Measurements from ENCODE around the gene SNCAIP.
"Not testable (repeated sequence)": the region's sequence is repeated elsewhere in the genome, so short reads cannot be mapped to it uniquely, and the experiment has no call there.

The SNCAIP gene

GRCh38 chr5:122465031-122465577, 153.1 kb downstream of the SNCAIP start:
- no peak for DNase-seq (ENCODE audit: low read depth)

DNA sequence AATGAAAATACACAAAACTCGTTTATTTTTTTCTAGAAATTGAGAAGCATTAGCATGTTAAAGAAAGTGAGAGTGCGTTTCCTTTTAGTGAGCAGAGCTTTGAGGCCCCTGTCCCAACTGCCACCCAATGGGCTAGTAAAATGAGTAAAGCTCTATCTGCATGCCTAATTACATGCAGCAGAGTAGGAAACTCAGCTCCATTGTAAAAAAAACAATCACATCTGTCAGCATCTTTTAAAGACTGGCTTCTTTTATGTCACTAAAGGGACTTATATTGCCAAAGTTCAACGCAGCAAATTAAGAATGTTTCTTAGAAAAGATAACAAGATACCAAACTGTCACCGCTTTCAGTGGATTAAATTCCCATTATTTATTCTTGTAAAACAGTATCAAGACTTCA, 154.0 kb downstream of the SNCAIP start:
- DNase-seq (ENCODE audit: low read depth) = no peak

GRCh38 chr5:122468351-122469116, 156.5 kb downstream of the SNCAIP start:
- DNase-seq (ENCODE audit: low read depth) = no peak

GRCh38 chr5:122469384-122469919, 157.4 kb downstream of the SNCAIP start:
- DNase-seq (ENCODE audit: low read depth) = no peak

DNA sequence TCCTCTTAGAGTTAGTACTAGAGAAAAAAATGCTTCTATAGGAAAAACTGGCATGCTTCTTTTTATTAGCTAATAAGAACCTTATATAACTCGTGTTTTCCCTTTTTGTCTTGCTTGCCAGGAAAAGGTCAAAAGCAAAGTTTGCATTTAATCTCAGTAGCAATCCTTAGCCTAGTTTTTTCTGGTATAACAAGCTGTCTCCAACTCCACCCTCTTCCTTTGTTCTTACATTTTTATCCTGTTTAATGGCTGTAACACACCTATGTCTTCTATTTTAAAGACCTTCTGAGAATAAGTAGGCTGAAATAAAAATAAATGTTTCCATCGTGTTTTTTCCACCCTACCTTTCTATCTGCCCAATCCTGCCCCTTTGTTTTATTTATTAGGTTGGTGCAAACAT, 158.3 kb downstream of the SNCAIP start:
- no peak for DNase-seq (ENCODE audit: low read depth)

DNA sequence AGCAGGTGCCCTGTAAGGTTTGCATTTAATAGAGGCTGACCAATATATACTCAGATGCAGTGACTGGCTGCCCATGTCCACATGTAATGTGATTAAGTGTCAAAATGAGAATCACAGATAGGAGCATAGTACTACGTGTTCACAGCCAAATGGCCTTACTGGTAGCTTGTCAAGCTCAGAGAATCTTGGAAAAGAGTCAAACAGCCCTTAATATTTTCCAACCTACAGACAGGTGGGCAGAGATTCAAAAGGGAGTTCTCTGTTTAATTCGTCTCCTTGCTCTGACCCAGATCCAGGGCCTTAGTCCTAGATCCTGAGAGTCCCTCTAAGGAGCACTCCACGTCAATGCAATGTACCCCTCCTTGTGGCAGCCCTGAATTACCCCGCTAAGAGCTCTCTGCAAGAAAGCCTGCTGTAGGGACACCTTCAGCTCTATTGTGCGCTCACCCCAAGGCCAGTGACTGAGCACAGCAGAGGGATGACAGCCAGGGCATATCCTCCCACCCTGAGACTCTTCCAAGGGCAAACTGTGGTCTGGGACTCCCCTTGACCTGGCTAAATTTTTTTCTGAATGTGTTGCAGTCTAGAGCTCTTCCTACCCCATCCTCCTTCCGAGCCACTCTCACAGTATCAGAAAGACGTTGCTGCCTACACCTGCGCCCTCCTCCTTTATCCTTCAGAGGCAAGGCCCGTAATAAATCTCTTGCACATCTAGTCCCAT, 159.2 kb downstream of the SNCAIP start:
- DNase-seq (ENCODE audit: low read depth) = no peak

DNA sequence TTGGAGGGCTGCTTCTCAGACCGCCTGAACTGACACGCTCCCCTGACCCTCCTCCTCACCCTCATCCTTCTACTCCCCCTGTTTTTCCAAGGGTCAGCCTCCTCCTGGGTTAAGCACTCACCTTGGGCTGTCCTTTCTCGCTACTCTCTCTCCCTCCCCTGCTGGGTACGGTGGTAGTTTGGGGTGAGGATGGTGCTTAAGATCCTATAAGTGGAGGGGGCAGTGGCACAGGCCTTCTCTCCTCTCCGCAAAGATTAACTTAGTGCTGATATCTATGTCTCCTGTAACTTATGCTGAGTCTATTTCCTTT, 159.7 kb downstream of the SNCAIP start:
- no peak for DNase-seq (ENCODE audit: low read depth)

DNA sequence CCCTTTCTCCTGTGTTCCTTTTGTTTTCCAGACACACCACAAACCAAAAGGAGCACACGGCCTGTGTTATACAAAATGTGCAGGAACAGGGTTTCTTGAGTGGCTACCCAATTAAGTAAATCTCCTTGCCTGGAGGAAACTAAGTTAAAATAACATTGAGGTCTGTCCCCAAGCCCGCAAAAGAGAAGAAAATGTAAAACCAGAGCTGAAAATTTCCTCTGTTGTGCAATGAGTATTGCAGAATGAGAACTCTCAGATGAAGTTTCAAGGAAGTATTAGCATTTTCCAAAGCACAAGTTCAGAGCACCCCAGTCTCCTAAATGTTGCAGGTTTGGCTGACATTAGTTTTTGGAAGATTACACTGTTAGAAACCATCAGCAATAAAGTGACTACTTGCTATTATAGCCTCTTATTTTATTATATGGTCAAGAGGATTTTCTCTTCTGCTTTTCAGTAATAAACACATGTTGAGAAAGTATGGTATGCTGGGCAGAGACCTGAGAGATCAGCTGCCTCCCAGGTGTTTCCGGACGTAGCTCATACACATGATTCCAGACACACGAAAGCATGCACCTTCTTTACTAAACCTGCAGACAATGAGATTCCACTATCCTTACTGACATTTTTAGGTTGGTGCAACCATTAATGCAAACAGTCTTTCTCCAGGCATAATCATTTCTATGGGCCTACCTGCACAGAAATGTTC, 161.3 kb downstream of the SNCAIP start:
- DNase-seq (ENCODE audit: low read depth) = no peak

- no peak for DNase-seq (ENCODE audit: low read depth)
Measured at GRCh38 chr5:122473941-122474340, 161.9 kb downstream of the SNCAIP start.

DNA sequence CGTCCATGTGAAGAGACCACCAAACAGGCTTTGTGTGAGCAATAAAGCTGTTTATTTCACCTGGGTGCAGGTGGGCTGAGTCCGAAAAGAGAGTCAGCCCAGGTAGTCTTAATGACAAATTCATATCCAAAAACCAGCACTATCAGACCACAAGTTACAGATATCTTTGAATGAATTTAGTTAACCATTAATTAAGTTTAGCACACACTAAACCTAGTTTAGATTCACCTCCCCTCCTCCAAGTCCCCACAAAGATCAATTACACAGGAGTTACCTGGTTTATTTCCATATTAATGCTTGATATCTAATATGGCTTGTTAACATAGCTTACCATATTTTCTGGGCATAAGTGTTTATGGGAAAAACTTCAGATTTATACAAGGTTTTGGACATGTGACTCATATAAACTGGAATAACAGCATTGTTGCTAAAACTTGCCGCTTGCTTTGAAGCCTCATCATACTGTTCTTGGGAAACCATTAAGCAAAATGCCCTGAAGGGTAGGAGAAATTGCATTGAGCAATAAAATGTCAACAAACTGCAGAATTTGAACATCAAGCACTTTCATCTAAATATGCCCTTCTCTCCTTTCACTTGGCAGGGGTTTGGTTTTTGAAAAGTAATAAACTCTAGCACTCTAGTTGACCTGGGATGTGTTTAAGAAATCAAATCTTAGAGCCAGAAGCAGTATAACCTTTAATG, 166.9 kb downstream of the SNCAIP start:
- no peak for DNase-seq (ENCODE audit: low read depth)

DNA sequence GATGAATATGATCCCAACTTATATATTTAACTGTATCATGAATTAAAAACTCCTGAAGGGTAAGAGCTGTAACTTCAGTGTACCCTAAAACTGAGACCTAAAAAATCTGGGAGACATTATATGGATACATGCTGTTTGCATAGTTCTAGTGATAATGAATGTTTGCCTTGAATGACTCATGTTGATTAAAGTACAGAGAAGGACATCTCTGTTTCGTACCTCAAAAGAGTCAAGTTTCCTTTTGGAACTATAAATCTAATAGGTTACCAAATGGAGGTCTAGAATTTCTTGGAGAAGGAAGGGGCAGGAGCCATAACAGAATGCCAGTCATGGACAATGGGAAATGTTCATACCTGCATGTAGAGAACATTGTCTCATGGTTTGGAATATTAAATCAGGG, 168.1 kb downstream of the SNCAIP start:
- DNase-seq (ENCODE audit: low read depth) = no peak

DNA sequence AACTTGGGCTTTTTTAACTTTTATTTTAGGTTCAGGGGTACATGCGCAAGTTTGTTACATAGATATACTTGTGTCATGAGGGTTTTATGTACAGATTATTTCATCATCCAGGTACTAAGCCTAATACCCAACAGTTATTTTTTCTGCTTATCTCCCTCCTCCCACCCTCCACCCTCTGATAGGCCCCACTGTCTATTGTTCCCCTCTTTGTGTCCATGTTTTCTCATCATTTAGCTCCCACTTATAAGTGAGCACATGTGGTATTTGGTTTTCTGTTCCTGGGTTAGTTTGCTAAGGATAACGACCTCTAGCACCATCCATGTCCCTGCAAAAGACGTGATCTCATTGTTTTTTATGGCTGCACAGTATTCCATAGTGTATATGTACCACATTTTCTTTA, 172.1 kb downstream of the SNCAIP start:
- no peak for DNase-seq (ENCODE audit: low read depth)

DNA sequence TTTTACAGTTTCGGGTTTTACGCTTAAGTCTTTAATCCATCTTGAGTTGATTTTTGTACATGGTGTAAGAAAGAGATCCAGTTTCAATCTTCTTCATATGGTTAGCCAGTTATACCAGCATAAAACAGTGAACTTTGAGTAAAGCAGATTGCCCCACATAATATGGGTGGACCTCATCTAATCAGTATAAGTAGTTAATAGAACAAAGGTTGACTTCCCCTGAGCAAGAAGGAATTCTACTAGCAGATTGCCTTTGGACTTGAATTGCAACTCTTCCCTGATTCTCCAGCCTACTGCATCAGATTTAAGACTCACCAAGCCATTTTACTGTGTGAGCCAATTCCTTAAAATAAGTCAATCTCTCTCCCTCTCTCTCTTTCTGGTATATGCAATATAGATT, 173.2 kb downstream of the SNCAIP start:
- DNase-seq (ENCODE audit: low read depth) = no peak

GRCh38 chr5:122486616-122487015, 174.6 kb downstream of the SNCAIP start:
- DNase-seq (ENCODE audit: low read depth) = not testable (repeated sequence)

DNA sequence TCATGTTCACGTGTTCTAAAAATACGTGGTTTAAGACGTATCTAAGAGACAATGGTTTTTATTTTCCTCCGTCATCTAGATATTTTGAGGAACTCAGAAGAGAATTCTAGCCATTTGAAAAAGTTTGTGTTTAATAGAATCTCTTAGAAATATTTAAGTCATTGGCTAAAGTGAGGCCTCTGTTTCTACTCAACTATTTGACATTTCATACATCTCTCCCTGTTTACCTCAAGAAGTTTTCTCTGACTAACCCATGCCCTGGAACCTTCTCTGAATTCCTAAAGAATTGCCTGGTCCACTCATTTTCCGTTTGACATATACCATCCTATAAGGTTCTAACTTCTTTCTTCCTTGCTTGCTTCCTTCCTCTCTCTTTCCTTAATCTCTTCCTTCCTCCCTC, 178.7 kb downstream of the SNCAIP start:
- no peak for DNase-seq (ENCODE audit: low read depth)

DNA sequence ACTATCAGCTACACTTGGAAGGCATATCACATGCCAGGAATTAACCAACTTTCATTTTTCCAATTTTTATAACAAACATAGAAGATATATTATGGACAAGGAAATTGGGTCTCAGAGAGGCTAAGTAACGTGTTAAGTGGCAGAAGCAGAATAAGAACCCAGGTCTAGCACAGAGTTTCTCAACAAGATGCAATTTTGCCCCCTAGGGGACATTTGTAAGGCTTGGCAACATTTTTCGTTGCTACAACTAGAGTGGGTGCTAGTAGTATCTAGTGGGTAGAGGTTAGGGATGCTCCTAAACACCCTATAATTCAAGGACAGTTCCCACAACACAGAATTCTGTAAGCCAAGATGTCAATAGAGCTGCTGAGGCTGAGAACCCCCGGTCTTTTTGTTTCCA, 180.6 kb downstream of the SNCAIP start:
- no peak for DNase-seq (ENCODE audit: low read depth)

DNA sequence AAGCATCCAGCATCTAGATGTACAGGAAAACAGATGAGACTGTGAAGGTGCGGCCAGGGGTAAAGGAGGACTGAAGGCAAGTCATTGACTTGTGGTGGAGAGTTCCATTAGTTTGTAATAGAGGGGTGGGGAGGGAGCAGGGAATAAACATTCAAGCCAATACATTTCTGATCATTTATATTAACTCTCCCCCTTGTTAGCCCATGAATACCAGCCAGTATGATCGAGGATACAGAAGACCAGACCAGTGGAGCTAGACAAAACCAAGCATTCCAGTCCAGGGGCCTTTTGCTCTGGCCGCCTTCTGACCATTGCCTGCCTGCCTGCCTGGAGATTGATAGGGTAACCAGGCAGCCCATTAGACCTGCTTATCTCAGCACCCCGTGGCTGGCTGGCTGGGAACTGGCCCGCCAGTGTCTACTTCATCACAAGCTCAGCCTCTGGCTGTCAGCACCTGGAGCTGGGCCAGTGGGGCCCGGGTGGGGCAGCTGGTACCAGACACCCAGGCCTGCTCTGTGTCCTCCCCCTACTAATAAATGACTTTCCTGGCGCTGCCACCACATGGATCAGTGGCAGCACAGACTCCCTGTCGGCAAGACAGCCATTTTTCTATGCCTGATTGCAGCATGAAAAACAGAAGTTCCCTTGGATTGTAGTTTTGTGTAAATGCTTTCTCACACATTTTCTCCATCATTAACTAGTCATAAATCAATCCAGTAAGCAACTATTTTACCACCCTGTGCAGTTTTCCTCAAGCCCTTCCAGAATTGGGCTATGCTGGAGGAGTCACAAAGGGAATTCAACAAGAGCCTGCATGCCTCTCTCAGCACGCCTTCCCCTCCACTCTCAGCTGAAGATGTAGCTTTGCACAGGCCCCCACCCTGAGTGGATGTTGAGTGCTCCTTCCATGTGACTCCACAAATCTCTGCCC, 181.3 kb downstream of the SNCAIP start:
- DNase-seq (ENCODE audit: low read depth) = no peak

GRCh38 chr5:122494109-122494508, 182.1 kb downstream of the SNCAIP start:
- no peak for DNase-seq (ENCODE audit: low read depth)

DNA sequence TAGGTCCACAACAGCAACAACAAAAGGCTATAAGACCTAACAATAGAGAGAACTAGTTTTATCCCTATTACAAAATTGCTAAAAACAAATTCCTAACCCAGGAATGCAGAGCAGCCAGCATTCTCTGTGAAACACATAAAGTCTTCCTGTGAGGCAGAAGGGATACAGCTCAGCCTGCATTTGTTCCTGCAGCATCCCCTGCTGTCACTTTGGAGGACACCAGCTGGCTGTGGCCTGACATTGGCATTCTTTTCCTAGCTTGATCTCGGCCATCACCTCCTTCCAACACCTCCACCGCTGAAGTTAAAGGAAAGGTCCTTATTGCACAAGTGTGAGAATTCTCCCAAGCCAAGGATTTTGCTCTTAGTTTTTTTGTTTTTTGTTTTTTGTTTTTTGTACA, 186.1 kb downstream of the SNCAIP start:
- DNase-seq (ENCODE audit: low read depth) = no peak

- DNase-seq (ENCODE audit: low read depth) = no peak
Measured at GRCh38 chr5:122499585-122499984, 187.5 kb downstream of the SNCAIP start.

Data from stimulated activated CD8-positive, alpha-beta memory T cell treated with anti-CD3 and anti-CD28 coated beads, Interleukin-12 subunit alpha, Interleukin-12 subunit beta, amount 100 ng/mL, for 4 hours (primary cell).